ENCODE results near the gene KRTAP5-3.

The KRTAP5-3 gene

DNA sequence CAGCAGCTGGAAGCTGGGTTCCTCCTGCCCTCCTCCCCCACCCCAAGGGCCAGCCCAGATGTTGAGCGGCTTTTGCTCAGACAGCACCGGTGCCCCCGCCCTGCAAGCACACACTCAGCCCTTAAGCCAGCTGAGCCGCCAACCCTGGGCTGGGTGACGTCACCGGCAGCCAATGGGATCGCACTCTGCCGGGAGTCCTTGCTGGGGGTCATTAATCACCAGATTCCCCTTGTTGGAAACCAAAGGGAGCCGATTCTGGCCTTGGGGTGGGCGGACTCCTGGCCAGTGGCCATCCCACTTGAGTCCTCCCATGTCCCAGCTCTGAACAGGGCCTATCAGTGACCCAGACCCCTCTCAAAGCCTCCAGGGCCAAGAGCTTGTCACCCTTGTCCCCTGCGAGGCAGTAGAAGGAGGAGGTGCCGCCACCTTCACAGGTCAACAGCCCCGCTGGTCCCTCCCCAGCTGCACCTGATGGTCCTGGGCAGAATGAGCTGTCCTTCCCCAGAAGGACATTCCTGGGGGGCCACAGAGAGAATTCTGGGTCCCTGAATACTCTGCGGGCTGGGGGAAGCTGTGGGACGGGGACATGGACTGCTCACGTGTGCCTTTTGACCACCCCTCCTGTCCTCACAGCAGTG, 43.6 kb downstream of the KRTAP5-3 start:
- no peaks in the 10 kb centered on the region for H3K4me1 ChIP-seq (ENCODE audit: insufficient read depth, low read length, poor library complexity, severe bottlenecking)
- no peak overlapping the region for H3K4me2 ChIP-seq (ENCODE audit: low read depth, low read length, poor library complexity, severe bottlenecking)
- H3F3A ChIP-seq (ENCODE audit: low read depth): no peaks in the 10 kb centered on the region
- no peaks in the 10 kb centered on the region for H3K27me3 ChIP-seq (ENCODE audit: insufficient read depth, low read length, poor library complexity, severe bottlenecking)
- no peaks in the 10 kb centered on the region for H3K79me2 ChIP-seq (ENCODE audit: insufficient read depth, low read length)
- TF ChIP-seq, protein P1, sequence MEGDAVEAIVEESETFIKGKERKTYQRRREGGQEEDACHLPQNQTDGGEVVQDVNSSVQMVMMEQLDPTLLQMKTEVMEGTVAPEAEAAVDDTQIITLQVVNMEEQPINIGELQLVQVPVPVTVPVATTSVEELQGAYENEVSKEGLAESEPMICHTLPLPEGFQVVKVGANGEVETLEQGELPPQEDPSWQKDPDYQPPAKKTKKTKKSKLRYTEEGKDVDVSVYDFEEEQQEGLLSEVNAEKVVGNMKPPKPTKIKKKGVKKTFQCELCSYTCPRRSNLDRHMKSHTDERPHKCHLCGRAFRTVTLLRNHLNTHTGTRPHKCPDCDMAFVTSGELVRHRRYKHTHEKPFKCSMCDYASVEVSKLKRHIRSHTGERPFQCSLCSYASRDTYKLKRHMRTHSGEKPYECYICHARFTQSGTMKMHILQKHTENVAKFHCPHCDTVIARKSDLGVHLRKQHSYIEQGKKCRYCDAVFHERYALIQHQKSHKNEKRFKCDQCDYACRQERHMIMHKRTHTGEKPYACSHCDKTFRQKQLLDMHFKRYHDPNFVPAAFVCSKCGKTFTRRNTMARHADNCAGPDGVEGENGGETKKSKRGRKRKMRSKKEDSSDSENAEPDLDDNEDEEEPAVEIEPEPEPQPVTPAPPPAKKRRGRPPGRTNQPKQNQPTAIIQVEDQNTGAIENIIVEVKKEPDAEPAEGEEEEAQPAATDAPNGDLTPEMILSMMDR (conservative IDR thresholded peaks at IDR 0.05; ENCODE audit: low read length): no peak
- no peak for TF ChIP-seq EZH2phosphoT487 (IDR thresholded peaks at IDR 0.05; ENCODE audit: borderline replicate concordance)
- no peaks in the 10 kb centered on the region for H3K9me2 ChIP-seq (replicated peaks; ENCODE audit: low read depth, low read length)
- H4K20me1 ChIP-seq (ENCODE audit: insufficient read depth, low read length, poor library complexity, severe bottlenecking): no peaks in the 10 kb centered on the region
- no peak overlapping the region for H3K9ac ChIP-seq (ENCODE audit: low read depth, low read length, poor library complexity, severe bottlenecking)
- no peaks in the 10 kb centered on the region for H3K36me3 ChIP-seq (ENCODE audit: insufficient read depth, low read length)
- no peak overlapping the region for H2AFZ ChIP-seq (ENCODE audit: low read length)
- H3K4me3 ChIP-seq (ENCODE audit: low read length, poor library complexity, severe bottlenecking): no peak overlapping the region
- no peaks in the 10 kb centered on the region for H3K9me3 ChIP-seq (ENCODE audit: insufficient read depth, low read depth, low read length)

DNA sequence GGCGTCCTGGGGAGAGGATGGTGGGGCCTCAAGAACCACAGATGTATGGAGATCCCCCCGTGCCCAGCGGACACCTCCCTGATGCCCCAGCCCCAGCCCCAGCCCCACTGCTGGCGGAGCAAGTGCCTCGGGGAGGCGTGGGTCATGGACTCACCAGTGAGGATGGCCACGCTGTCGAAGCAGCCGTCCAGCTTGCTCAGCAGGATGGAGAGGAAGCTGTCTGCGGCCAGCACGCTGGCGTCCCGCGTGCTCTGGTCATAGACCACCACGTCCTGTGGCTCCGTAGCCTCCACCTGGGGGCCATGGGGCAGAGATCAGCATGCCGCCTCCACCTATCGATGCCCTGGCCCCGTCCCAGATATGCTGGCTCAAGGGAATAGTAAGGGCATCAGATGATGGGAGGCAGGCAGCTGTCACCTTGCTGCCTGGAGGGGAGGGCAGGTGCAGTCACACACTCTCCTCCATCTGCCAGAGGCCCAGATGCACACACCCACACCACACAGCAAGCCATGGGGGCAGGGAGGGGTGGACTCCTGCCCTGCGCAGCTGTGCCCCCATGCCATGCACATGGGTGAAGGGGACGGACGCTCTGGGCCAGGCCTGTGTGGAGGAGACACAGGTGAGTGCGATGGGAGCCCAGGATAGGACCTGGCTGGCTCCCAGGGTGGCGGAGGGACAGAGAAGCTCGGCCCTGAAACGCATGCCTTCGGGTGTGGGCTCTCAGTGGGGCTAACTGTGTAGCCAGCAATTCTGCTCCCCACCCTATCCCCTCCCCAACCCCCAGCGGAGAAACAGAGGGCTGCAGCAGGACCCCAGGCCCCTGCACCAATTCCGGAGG, 44.3 kb downstream of the KRTAP5-3 start:
- Histone ChIP-seq H3K27me3 (ENCODE audit: insufficient read depth, low read length, poor library complexity, severe bottlenecking) (no peaks in the 10 kb centered on the region), H3F3A (ENCODE audit: low read depth) (no peaks in the 10 kb centered on the region), H3K9me3 (ENCODE audit: insufficient read depth, low read depth, low read length) (no peaks in the 10 kb centered on the region), H3K4me3 (ENCODE audit: low read length, poor library complexity, severe bottlenecking) (no peak overlapping the region), H3K9ac (ENCODE audit: low read depth, low read length, poor library complexity, severe bottlenecking) (no peak overlapping the region), H3K36me3 (ENCODE audit: insufficient read depth, low read length) (no peaks in the 10 kb centered on the region), H3K4me2 (ENCODE audit: low read depth, low read length, poor library complexity, severe bottlenecking) (no peak overlapping the region), H3K79me2 (ENCODE audit: insufficient read depth, low read length) (no peaks in the 10 kb centered on the region), H2AFZ (ENCODE audit: low read length) (no peak overlapping the region), H3K9me2 (replicated peaks; ENCODE audit: low read depth, low read length) (no peaks in the 10 kb centered on the region), H3K4me1 (ENCODE audit: insufficient read depth, low read length, poor library complexity, severe bottlenecking) (no peaks in the 10 kb centered on the region), H4K20me1 (ENCODE audit: insufficient read depth, low read length, poor library complexity, severe bottlenecking) (no peaks in the 10 kb centered on the region)
- TF ChIP-seq, protein P1 (conservative IDR thresholded peaks at IDR 0.05; ENCODE audit: low read length): no peak
- no peak for TF ChIP-seq EZH2phosphoT487 (IDR thresholded peaks at IDR 0.05; ENCODE audit: borderline replicate concordance)

DNA sequence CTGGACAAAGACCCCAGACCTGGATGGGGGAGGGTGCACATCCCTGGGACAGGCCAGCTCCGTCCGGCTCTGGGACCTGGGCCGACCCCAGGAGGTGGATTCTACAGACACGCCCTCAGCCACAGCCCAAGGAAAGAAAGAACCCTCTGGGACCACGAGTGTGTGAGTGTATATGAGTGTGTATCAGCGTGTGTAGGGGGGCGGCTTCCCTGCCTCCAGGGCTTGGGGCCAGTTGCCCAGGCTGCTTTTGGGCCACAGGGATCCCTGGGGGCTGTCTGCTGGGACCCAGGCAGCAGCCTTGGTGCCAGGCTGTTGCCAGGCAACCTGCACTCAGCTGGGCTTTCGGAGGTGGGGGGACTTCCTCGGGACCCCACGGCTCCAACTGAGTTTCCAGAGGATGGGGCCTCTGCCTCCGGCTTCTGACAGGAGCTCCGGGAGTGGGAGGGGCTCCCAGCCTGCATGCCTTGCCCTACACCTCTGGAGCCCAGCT, 45.1 kb downstream of the KRTAP5-3 start:
- Histone ChIP-seq H3K27me3 (ENCODE audit: insufficient read depth, low read length, poor library complexity, severe bottlenecking) (no peaks in the 10 kb centered on the region), H3K9me3 (ENCODE audit: insufficient read depth, low read depth, low read length) (no peaks in the 10 kb centered on the region), H3K36me3 (ENCODE audit: insufficient read depth, low read length) (no peaks in the 10 kb centered on the region), H3K9me2 (replicated peaks; ENCODE audit: low read depth, low read length) (no peaks in the 10 kb centered on the region), H4K20me1 (ENCODE audit: insufficient read depth, low read length, poor library complexity, severe bottlenecking) (no peaks in the 10 kb centered on the region), H3K4me2 (ENCODE audit: low read depth, low read length, poor library complexity, severe bottlenecking) (no peak overlapping the region), H3K79me2 (ENCODE audit: insufficient read depth, low read length) (no peaks in the 10 kb centered on the region), H3F3A (ENCODE audit: low read depth) (no peaks in the 10 kb centered on the region), H3K9ac (ENCODE audit: low read depth, low read length, poor library complexity, severe bottlenecking) (no peak overlapping the region), H3K4me3 (ENCODE audit: low read length, poor library complexity, severe bottlenecking) (no peak overlapping the region), H2AFZ (ENCODE audit: low read length) (no peak overlapping the region), H3K4me1 (ENCODE audit: insufficient read depth, low read length, poor library complexity, severe bottlenecking) (no peaks in the 10 kb centered on the region)
- TF ChIP-seq, protein P1 (conservative IDR thresholded peaks at IDR 0.05; ENCODE audit: low read length): no peak
- TF ChIP-seq EZH2phosphoT487 (IDR thresholded peaks at IDR 0.05; ENCODE audit: borderline replicate concordance): no peak

Data from Loucy (cell line).